SIG-M5 treated with dmso at 0.1 percent for 504 hours (cell line): Measurements from ENCODE around the gene RASL11B.

ENCODE experiments used
- DNase-seq: peaks from one replicate; lab custom pipeline; 2025; ENCODE audit not compliant: unreplicated experiment; lab: John Stamatoyannopoulos, UW

RASL11B gene

GRCh38 chr4:52873191-52873590 is 11.1 kb downstream of the RASL11B start:
- DNase-seq, result no peak

GRCh38 chr4:52873861-52874343 is 11.8 kb downstream of the RASL11B start:
- DNase-seq, result no peak

GRCh38 chr4:52874948-52875347 is 12.8 kb downstream of the RASL11B start:
- DNase-seq, result no peak

- DNase-seq, result no peak
These were observed 14.0 kb downstream of the RASL11B start for GRCh38 chr4:52876069-52876468.

- no peak for DNase-seq
These were observed 14.9 kb downstream of the RASL11B start for GRCh38 chr4:52877036-52877435.

GRCh38 chr4:52877694-52878093 is 15.6 kb downstream of the RASL11B start:
- no peak for DNase-seq

- no peak for DNase-seq
These were observed 17.4 kb downstream of the RASL11B start for GRCh38 chr4:52879471-52879870.

GRCh38 chr4:52880994-52881393 is 18.9 kb downstream of the RASL11B start:
- DNase-seq, result no peak

GRCh38 chr4:52883183-52883621 is 21.1 kb downstream of the RASL11B start:
- DNase-seq, result no peak

- no peak for DNase-seq
These were observed 21.9 kb downstream of the RASL11B start for GRCh38 chr4:52883707-52884669.

GRCh38 chr4:52884994-52885393 is 22.9 kb downstream of the RASL11B start:
- DNase-seq, result no peak

GRCh38 chr4:52889354-52889753 is 27.2 kb downstream of the RASL11B start:
- DNase-seq, result no peak

- DNase-seq, result no peak
These were observed 27.8 kb downstream of the RASL11B start for GRCh38 chr4:52889778-52890520.

GRCh38 chr4:52890521-52890791 is 28.3 kb downstream of the RASL11B start:
- no peak for DNase-seq

GRCh38 chr4:52891743-52892142 is 29.6 kb downstream of the RASL11B start:
- no peak for DNase-seq

GRCh38 chr4:52892880-52893279 is 30.8 kb downstream of the RASL11B start:
- no peak for DNase-seq

GRCh38 chr4:52894443-52894842 is 32.3 kb downstream of the RASL11B start:
- no peak for DNase-seq

- no peak for DNase-seq
These were observed 41.2 kb downstream of the RASL11B start for GRCh38 chr4:52903273-52903672.

- no peak for DNase-seq
These were observed 42.3 kb downstream of the RASL11B start for GRCh38 chr4:52904421-52904820.

- DNase-seq, result no peak
These were observed 45.4 kb downstream of the RASL11B start for GRCh38 chr4:52907510-52907909.

- DNase-seq, result no peak
These were observed 48.0 kb downstream of the RASL11B start for GRCh38 chr4:52910115-52910514.

GRCh38 chr4:52911684-52912294 is 49.7 kb downstream of the RASL11B start:
- peak; percentile 65 for DNase-seq
